B cell (primary cell): ENCODE data around the gene CYP27C1. TPM values are rescaled to one million over a fixed set of nuclear protein-coding genes. Genes with fewer than 3 reads are reported as not detected.

Experiments used
- ATAC-seq: fragments of 200-7000 bp; cut with Tn5 transposase; one replicate; pipeline ENCODE4 v1.10.0; 2021; ENCODE audit warnings: low read depth, mild to moderate bottlenecking, moderate number of reproducible peaks, moderate library complexity
- CTCF ChIA-PET: fragments of 350-600 bp; sonication (Branson Sonifier 250); formaldehyde crosslinking; loops from one replicate; lab custom pipeline; 2021; ENCODE audit warnings: antibody characterized with exemption, inconsistent platforms; lab: Charles Lee
- POLR2A ChIA-PET: fragments of 350-600 bp; sonication (Branson Sonifier 250); formaldehyde crosslinking; loops from one replicate; lab custom pipeline; 2021; ENCODE audit warnings: antibody characterized with exemption; lab: Charles Lee
- DNase-seq: peaks from one replicate; pipeline ENCODE4 v3.0.0; 2013
- H2AFZ ChIP-seq: 2 replicates; pipeline ENCODE4 v1.6.1; 2012; ENCODE audit warnings: mild to moderate bottlenecking, low read depth, low read length; ENCODE audit not compliant: insufficient read depth, poor library complexity, severe bottlenecking
- H3K27ac ChIP-seq, 2 donors: 1 replicate in 1 of 2; 2 replicates in 1 of 2; pipeline ENCODE4 v1.5.1; 2012 to 2013; ENCODE audit warnings: low read length in 2 of 2, mild to moderate bottlenecking in 2 of 2, moderate library complexity in 1 of 2
- H3K27me3 ChIP-seq, 4 experiments: fragments of 200-600 bp in 1 of 4; sonication (generic) in 1 of 4; replicated peaks in 1 of 4; 1 replicate in 2 of 4; 2 replicates in 2 of 4; pipeline versions ENCODE4 v1.6.1 to v1.7.0; 2013 to 2016; ENCODE audit warnings: low read length in 3 of 4, mild to moderate bottlenecking in 2 of 4, mixed read lengths in 1 of 4, moderate library complexity in 1 of 4; ENCODE audit not compliant: insufficient read depth in 4 of 4, control insufficient read depth in 3 of 4; ENCODE audit errors: control extremely low read depth in 1 of 4
- H3K36me3 ChIP-seq, 2 experiments: replicated peaks in 1 of 2; 1 replicate in 1 of 2; 2 replicates in 1 of 2; pipeline versions ENCODE4 v1.6.1 to v1.7.1; 2013; ENCODE audit warnings: low read length in 1 of 2; ENCODE audit not compliant: insufficient read depth in 2 of 2, control insufficient read depth in 1 of 2; ENCODE audit errors: control extremely low read depth in 1 of 2, extremely low read depth in 1 of 2
- H3K4me1 ChIP-seq, 2 donors: fragments of 200-600 bp in 1 of 2; sonication (generic) in 1 of 2; 1 replicate in 1 of 2; 2 replicates in 1 of 2; pipeline versions ENCODE4 v1.5.1 to v1.6.1; 2013 to 2017; ENCODE audit warnings: low read length in 2 of 2; ENCODE audit not compliant: control insufficient read depth in 2 of 2, insufficient read depth in 2 of 2
- H3K4me2 ChIP-seq: replicated peaks from 2 replicates; pipeline ENCODE3; 2012; ENCODE audit warnings: mild to moderate bottlenecking, low read depth, low read length; ENCODE audit not compliant: poor library complexity, severe bottlenecking
- H3K4me3 ChIP-seq, 5 experiments: fragments of 200-600 bp in 1 of 5; sonication (generic) in 1 of 5; 1 replicate in 3 of 5; 2 replicates in 2 of 5; pipeline versions ENCODE4 v1.5.1 to v1.7.0; 2011 to 2016; ENCODE audit warnings: low read length in 4 of 5, mild to moderate bottlenecking in 4 of 5, low read depth in 2 of 5, control low read depth in 1 of 5, moderate library complexity in 1 of 5; ENCODE audit not compliant: insufficient read depth in 1 of 5; ENCODE audit errors: control extremely low read depth in 1 of 5, extremely low read depth in 1 of 5
- H3K79me2 ChIP-seq: fragments of 200-600 bp; sonication (generic); one replicate; pipeline ENCODE4 v1.6.0; 2016; ENCODE audit warnings: low read length; ENCODE audit not compliant: control insufficient read depth, insufficient read depth
- H3K9ac ChIP-seq: fragments of 200-600 bp; sonication (generic); 2 replicates; pipeline ENCODE4 v1.6.1; 2017; ENCODE audit warnings: mild to moderate bottlenecking, low read length, moderate library complexity
- H3K9me3 ChIP-seq, 3 donors: one replicate each; pipeline versions ENCODE4 v1.6.1 to v1.7.1; 2013; ENCODE audit warnings: low read length in 2 of 3; ENCODE audit not compliant: control insufficient read depth in 2 of 3, insufficient read depth in 1 of 3; ENCODE audit errors: control extremely low read depth in 1 of 3
- H4K20me1 ChIP-seq: 2 replicates; pipeline ENCODE4 v1.6.0; 2012; ENCODE audit warnings: mild to moderate bottlenecking, low read length; ENCODE audit not compliant: insufficient read depth, control insufficient read depth, poor library complexity, severe bottlenecking
- H3K27ac Mint-ChIP-seq: one replicate; pipeline ENCODE4 v1.8.0; 2021; ENCODE audit warnings: mixed read lengths
- H3K27me3 Mint-ChIP-seq: one replicate; pipeline ENCODE4 v1.8.0; 2021; ENCODE audit warnings: mixed read lengths
- H3K4me1 Mint-ChIP-seq: one replicate; pipeline ENCODE4 v1.8.0; 2021; ENCODE audit warnings: mixed read lengths
- H3K4me3 Mint-ChIP-seq: one replicate; pipeline ENCODE4 v1.8.0; 2021; ENCODE audit warnings: mixed read lengths
- H3K9me3 Mint-ChIP-seq: one replicate; pipeline ENCODE4 v1.8.0; 2022; ENCODE audit warnings: mixed read lengths; ENCODE audit not compliant: insufficient read depth
- CTCF ChIP-seq: fragments of 200-600 bp; IDR thresholded peaks from one replicate; pipeline ENCODE4 v1.8.0; 2022; ENCODE audit warnings: antibody characterized with exemption, mild to moderate bottlenecking
- EZH2 ChIP-seq: IDR thresholded peaks from 2 replicates; pipeline ENCODE4 v1.6.1; 2012; ENCODE audit warnings: borderline replicate concordance, low read depth, mild to moderate bottlenecking, moderate library complexity, low read length; ENCODE audit not compliant: insufficient read depth, poor library complexity, severe bottlenecking
- WGBS: methylation state at CpG from one replicate; pipeline ENCODE4 v1.1.5; 2013; ENCODE audit warnings: missing lambda C conversion rate; ENCODE audit not compliant: insufficient coverage; 5-methylcytosine and 5-hydroxymethylcytosine counted together
- intact Hi-C: fragments of 100-400 bp; cut with micrococcal nuclease; formaldehyde crosslinking; loops from one replicate; pipeline ENCODE4 v1.10.0; 2022
- polyA plus RNA-seq: library from polyadenylated mRNA; depleted of rRNA; stranded (reverse); fragments of >200 nt; gene quantifications from 2 replicates; pipeline ENCODE4 v1.2.3, GENCODE V29; 2012
- total RNA-seq, 2 donors: library from RNA; stranded (reverse); fragments of 120-200 nt in 1 of 2; gene quantifications; 1 replicate in 1 of 2; 2 replicates in 1 of 2; pipeline versions ENCODE4 v1.2.3 to v1.2.4, GENCODE V29; 2013 to 2022

CYP27C1 gene
- total and polyA plus RNA-seq, 2 donors (not counting 1 experiment from before 2014, with no cell fraction given): not detected

- CTCF ChIA-PET: interaction anchor here (0.6 to 2.5 kb wide), 3 partner anchors 11 to 222 kb away, joined by 3 to 10 read pairs (median 3); no protein-coding TSS in a partner anchor
- 97% methylated on average over 14 of the region's 19 CpGs for WGBS
- Histone ChIP-seq H2AFZ (no peak overlapping the region), H3K27ac (no peak overlapping the region), H3K4me3 (no peak overlapping the region), H3K4me2 (no peak overlapping the region), H3K36me3 (no peaks in the 10 kb centered on the region), H3K4me1 (no peaks in the 10 kb centered on the region), H4K20me1 (no peaks in the 10 kb centered on the region), H3K79me2 (no peaks in the 10 kb centered on the region), H3K27me3 (peaks cover 0 to 5% (median 0%) of the 10 kb centered on the region in 4 experiments), H3K9ac (no peak overlapping the region), H3K9me3 (peaks cover 0 to 4% (median 0%) of the 10 kb centered on the region in 3 donors)
- no peaks in the 10 kb centered on the region for H3K4me1 Mint-ChIP-seq
- DNase-seq (no peak), ATAC-seq (no peak)
- intact Hi-C loops: no loop called here
- H3K27me3 Mint-ChIP-seq: peaks cover 21% of the 10 kb centered on the region
- no peak for TF ChIP-seq EZH2
- no peak for TF ChIP-seq CTCF
- H3K27ac Mint-ChIP-seq: no peak overlapping the region
- POLR2A ChIA-PET: no interaction called here
- peaks cover 3% of the 10 kb centered on the region for H3K9me3 Mint-ChIP-seq
- H3K4me3 Mint-ChIP-seq: no peak overlapping the region
Observed at GRCh38 chr2:127175751-127176354, 44.2 kb downstream of the CYP27C1 start.

- CTCF ChIA-PET: interaction anchor here (1.9 to 3.4 kb wide), 4 partner anchors 10 to 125 kb away, joined by 4 to 31 read pairs (median 7); no protein-coding TSS in a partner anchor
- no peak for DNase-seq
Observed at GRCh38 chr2:127175041-127175721, 44.9 kb downstream of the CYP27C1 start.

More at GRCh38 chr2:127175041-127175721, 44.9 kb downstream of the CYP27C1 start:
- Histone ChIP-seq H3K27me3 (peaks cover 0 to 5% (median 0%) of the 10 kb centered on the region in 4 experiments), H4K20me1 (no peaks in the 10 kb centered on the region), H3K4me1 (no peaks in the 10 kb centered on the region), H2AFZ (no peak overlapping the region), H3K9ac (no peak overlapping the region), H3K4me2 (no peak overlapping the region), H3K36me3 (no peaks in the 10 kb centered on the region), H3K9me3 (no peaks in the 10 kb centered on the region), H3K4me3 (no peak overlapping the region), H3K27ac (no peak overlapping the region), H3K79me2 (no peaks in the 10 kb centered on the region)
- intact Hi-C loops: no loop called here
- TF ChIP-seq CTCF: no peak
- TF ChIP-seq EZH2: no peak
- WGBS: 88% methylated on average over 12 of the region's 13 CpGs
- Mint-ChIP-seq H3K4me3 (no peak overlapping the region), H3K9me3 (no peaks in the 10 kb centered on the region), H3K27me3 (peaks cover 21% of the 10 kb centered on the region), H3K27ac (no peak overlapping the region), H3K4me1 (no peaks in the 10 kb centered on the region)
- no peak for ATAC-seq
- POLR2A ChIA-PET: no interaction called here
